ENCODE data around the gene ADAP2. TPM values are rescaled to one million over a fixed set of nuclear protein-coding genes. Genes with fewer than 3 reads are reported as not detected.
"Not testable (repeated sequence)": the region's sequence is repeated elsewhere in the genome, so short reads cannot be mapped to it uniquely, and the experiment has no call there.

ADAP2 gene
- total RNA-seq, 2 experiments from 2014 or later: 1.4 to 2.6 TPM

- POLR2A ChIA-PET: interaction anchor here (1.1 kb wide), 1 partner anchor 74 kb away, joined by 5 read pairs; no protein-coding TSS in a partner anchor
These were observed 6.8 kb downstream of the ADAP2 start for GRCh38 chr17:30928584-30928983.

GRCh38 chr17:30929081-30929633 is 7.4 kb downstream of the ADAP2 start:
- no peak overlapping the region for H3K4me2 ChIP-seq (ENCODE audit: low read length)
- no peaks in the 10 kb centered on the region for H3K9me2 ChIP-seq (ENCODE audit: insufficient read depth, low read length)
- H2AFZ ChIP-seq (ENCODE audit: low read length): no peak overlapping the region
- no peaks in the 10 kb centered on the region for H3K79me2 ChIP-seq (ENCODE audit: insufficient read depth, low read depth, low read length)
- ChIA-PET POLR2A (interaction anchor here (0.6 kb wide), 1 partner anchor 132 kb away, joined by 3 read pairs; no protein-coding TSS in a partner anchor), CTCF (ENCODE audit: unreplicated experiment) (no interaction called here)
- intact Hi-C loops (cut with micrococcal nuclease; ENCODE audit: unreplicated experiment): no loop called here
- H3K36me3 ChIP-seq (ENCODE audit: insufficient read depth, low read length): no peaks in the 10 kb centered on the region
- H3K4me3 ChIP-seq (ENCODE audit: low read depth, low read length, poor library complexity, severe bottlenecking): no peak overlapping the region
- no peaks in the 10 kb centered on the region for H3K9me3 ChIP-seq (ENCODE audit: low read length)
- H3K4me1 ChIP-seq (ENCODE audit: insufficient read depth, low read length, poor library complexity, severe bottlenecking): no peaks in the 10 kb centered on the region
- no peak for TF ChIP-seq CTCF (conservative IDR thresholded peaks at IDR 0.05; ENCODE audit: low read length)
- no peak for TF ChIP-seq EZH2phosphoT487 (IDR thresholded peaks at IDR 0.05; ENCODE audit: borderline replicate concordance, low read depth, low read length)
- DNase-seq (ENCODE audit: low spot score): no peak
- no peaks in the 10 kb centered on the region for H4K20me1 ChIP-seq (ENCODE audit: insufficient read depth, low read length)
- no TSS peak for BruUV-seq (replicated peaks)
- no peak overlapping the region for H3K27ac ChIP-seq (ENCODE audit: low read depth, low read length, poor library complexity, severe bottlenecking)

More at GRCh38 chr17:30928584-30928983, 6.8 kb downstream of the ADAP2 start:
- DNase-seq (ENCODE audit: low spot score): no peak
- no peaks in the 10 kb centered on the region for H4K20me1 ChIP-seq (ENCODE audit: insufficient read depth, low read length)
- CTCF ChIA-PET (ENCODE audit: unreplicated experiment): no interaction called here
- BruUV-seq (replicated peaks): no TSS peak
- no peaks in the 10 kb centered on the region for H3K79me2 ChIP-seq (ENCODE audit: insufficient read depth, low read depth, low read length)
- H2AFZ ChIP-seq (ENCODE audit: low read length): no peak overlapping the region
- H3K27ac ChIP-seq (ENCODE audit: low read depth, low read length, poor library complexity, severe bottlenecking): no peak overlapping the region
- H3K9me2 ChIP-seq (ENCODE audit: insufficient read depth, low read length): no peaks in the 10 kb centered on the region
- H3K36me3 ChIP-seq (ENCODE audit: insufficient read depth, low read length): no peaks in the 10 kb centered on the region
- no peaks in the 10 kb centered on the region for H3K9me3 ChIP-seq (ENCODE audit: low read length)
- TF ChIP-seq EZH2phosphoT487 (IDR thresholded peaks at IDR 0.05; ENCODE audit: borderline replicate concordance, low read depth, low read length): no peak
- no peak for TF ChIP-seq CTCF (conservative IDR thresholded peaks at IDR 0.05; ENCODE audit: low read length)
- intact Hi-C loops (cut with micrococcal nuclease; ENCODE audit: unreplicated experiment): no loop called here
- no peak overlapping the region for H3K4me3 ChIP-seq (ENCODE audit: low read depth, low read length, poor library complexity, severe bottlenecking)
- H3K4me1 ChIP-seq (ENCODE audit: insufficient read depth, low read length, poor library complexity, severe bottlenecking): no peaks in the 10 kb centered on the region
- no peak overlapping the region for H3K4me2 ChIP-seq (ENCODE audit: low read length)

- POLR2A ChIA-PET; H2AFZ ChIP-seq (ENCODE audit: low read length); H3K79me2 ChIP-seq (ENCODE audit: insufficient read depth, low read depth, low read length); CTCF ChIA-PET (ENCODE audit: unreplicated experiment); H3K9me3 ChIP-seq (ENCODE audit: low read length); H3K4me2 ChIP-seq (ENCODE audit: low read length); H4K20me1 ChIP-seq (ENCODE audit: insufficient read depth, low read length); H3K4me1 ChIP-seq (ENCODE audit: insufficient read depth, low read length, poor library complexity, severe bottlenecking); H3K9me2 ChIP-seq (ENCODE audit: insufficient read depth, low read length); BruUV-seq (replicated peaks); intact Hi-C loops (cut with micrococcal nuclease; ENCODE audit: unreplicated experiment); H3K36me3 ChIP-seq (ENCODE audit: insufficient read depth, low read length); H3K27ac ChIP-seq (ENCODE audit: low read depth, low read length, poor library complexity, severe bottlenecking); H3K4me3 ChIP-seq (ENCODE audit: low read depth, low read length, poor library complexity, severe bottlenecking); DNase-seq (ENCODE audit: low spot score): not testable (repeated sequence)
These were observed 8.1 kb downstream of the ADAP2 start for GRCh38 chr17:30929861-30930260.
